GM19455 (cell line): ENCODE measurements around the gene PRR20C.
"Not testable (repeated sequence)": the region's sequence is repeated elsewhere in the genome, so short reads cannot be mapped to it uniquely, and the experiment has no call there.

Experiments used
- ATAC-seq: cut with Tn5 transposase; IDR thresholded peaks from one replicate; pipeline ENCODE4 v1.9.1; 2021; ENCODE audit not compliant: unreplicated experiment

Gene PRR20C

GRCh38 chr13:57153761-57154160, at the start of gene PRR20C:
PRR20C (plus strand) TSS chr13:57154061; CDS start chr13:57154448, 387 bp downstream.
- not testable (repeated sequence) for ATAC-seq

GRCh38 chr13:57114945-57115344, 38.9 kb upstream of the PRR20C start:
- ATAC-seq = no peak

GRCh38 chr13:57123681-57124080, 30.2 kb upstream of the PRR20C start:
- ATAC-seq = no peak

- ATAC-seq = no peak
Observed at GRCh38 chr13:57128909-57129308, 25.0 kb upstream of the PRR20C start.

GRCh38 chr13:57136093-57136492, 17.8 kb upstream of the PRR20C start:
- ATAC-seq = no peak

- no peak for ATAC-seq
Observed at GRCh38 chr13:57137585-57137984, 16.3 kb upstream of the PRR20C start.

GRCh38 chr13:57138988-57139387, 14.9 kb upstream of the PRR20C start:
- ATAC-seq = no peak

- not testable (repeated sequence) for ATAC-seq
Observed at GRCh38 chr13:57139781-57140180, 14.1 kb upstream of the PRR20C start.

- ATAC-seq = not testable (repeated sequence)
Observed at GRCh38 chr13:57140235-57140968, 13.5 kb upstream of the PRR20C start, which contains the start of gene PRR20A. PRR20A (plus strand) TSS chr13:57140918; CDS start chr13:57141305, 387 bp downstream.

GRCh38 chr13:57147188-57147587, 6.7 kb upstream of the PRR20C start, which contains the start of gene PRR20B:
PRR20B (plus strand) TSS chr13:57147488; CDS start chr13:57147875, 387 bp downstream.
- not testable (repeated sequence) for ATAC-seq

GRCh38 chr13:57148106-57148505, 5.8 kb upstream of the PRR20C start:
- not testable (repeated sequence) for ATAC-seq

- not testable (repeated sequence) for ATAC-seq
Observed at GRCh38 chr13:57160332-57160731, 6.5 kb downstream of the PRR20C start, which contains the start of gene PRR20D. PRR20D (plus strand) TSS chr13:57160632; CDS start chr13:57161019, 387 bp downstream.

- not testable (repeated sequence) for ATAC-seq
Observed at GRCh38 chr13:57166897-57167296, 13.0 kb downstream of the PRR20C start, which contains the start of gene PRR20E. PRR20E (plus strand) TSS chr13:57167197; CDS start chr13:57167584, 387 bp downstream.

- ATAC-seq = no peak
Observed at GRCh38 chr13:57191667-57192066, 37.8 kb downstream of the PRR20C start.
